ENCODE data around the gene ZDHHC8.

The ZDHHC8 gene

DNA sequence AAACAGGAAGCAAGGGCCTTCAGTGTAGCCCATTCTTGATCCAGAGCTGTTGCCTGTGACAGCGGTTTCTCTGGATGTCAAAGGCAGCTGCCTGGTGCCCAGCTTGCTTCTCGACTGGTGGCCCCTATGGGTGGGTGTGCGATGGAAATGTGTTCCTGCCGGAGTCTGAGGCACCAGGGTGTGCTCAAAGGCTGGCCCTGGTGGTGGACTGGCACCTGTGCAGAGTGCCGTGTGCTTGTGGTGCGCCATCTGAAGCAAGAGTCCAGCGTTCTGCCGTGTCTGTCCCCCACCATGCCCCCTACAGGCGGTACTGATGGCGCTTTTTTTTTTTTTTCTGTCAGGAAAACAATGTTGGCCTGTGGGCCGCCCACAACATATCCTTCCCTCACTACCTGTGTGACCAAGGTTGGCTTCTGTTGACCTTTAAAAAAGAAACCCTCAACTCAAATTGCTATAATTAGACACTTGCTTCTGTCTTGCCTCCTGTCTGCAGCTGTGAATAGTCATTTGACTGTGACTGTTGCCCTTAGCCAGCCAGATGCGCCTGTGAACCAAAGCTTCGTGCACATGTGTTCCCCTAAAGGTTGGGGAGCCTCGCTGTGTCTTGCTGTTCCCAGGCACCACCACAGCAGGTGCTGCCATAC lies 20.4 kb upstream of the ZDHHC8 start:
- TF ChIP-seq, protein P1, sequence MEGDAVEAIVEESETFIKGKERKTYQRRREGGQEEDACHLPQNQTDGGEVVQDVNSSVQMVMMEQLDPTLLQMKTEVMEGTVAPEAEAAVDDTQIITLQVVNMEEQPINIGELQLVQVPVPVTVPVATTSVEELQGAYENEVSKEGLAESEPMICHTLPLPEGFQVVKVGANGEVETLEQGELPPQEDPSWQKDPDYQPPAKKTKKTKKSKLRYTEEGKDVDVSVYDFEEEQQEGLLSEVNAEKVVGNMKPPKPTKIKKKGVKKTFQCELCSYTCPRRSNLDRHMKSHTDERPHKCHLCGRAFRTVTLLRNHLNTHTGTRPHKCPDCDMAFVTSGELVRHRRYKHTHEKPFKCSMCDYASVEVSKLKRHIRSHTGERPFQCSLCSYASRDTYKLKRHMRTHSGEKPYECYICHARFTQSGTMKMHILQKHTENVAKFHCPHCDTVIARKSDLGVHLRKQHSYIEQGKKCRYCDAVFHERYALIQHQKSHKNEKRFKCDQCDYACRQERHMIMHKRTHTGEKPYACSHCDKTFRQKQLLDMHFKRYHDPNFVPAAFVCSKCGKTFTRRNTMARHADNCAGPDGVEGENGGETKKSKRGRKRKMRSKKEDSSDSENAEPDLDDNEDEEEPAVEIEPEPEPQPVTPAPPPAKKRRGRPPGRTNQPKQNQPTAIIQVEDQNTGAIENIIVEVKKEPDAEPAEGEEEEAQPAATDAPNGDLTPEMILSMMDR (conservative IDR thresholded peaks at IDR 0.05; ENCODE audit: control insufficient read depth, insufficient read depth, low read depth, low read length), result peak; percentile 47
- peak; percentile 38 for DNase-seq (ENCODE audit: low read depth)
- no peak overlapping the region for H3K4me3 ChIP-seq (ENCODE audit: control insufficient read depth, low read depth, low read length)

DNA sequence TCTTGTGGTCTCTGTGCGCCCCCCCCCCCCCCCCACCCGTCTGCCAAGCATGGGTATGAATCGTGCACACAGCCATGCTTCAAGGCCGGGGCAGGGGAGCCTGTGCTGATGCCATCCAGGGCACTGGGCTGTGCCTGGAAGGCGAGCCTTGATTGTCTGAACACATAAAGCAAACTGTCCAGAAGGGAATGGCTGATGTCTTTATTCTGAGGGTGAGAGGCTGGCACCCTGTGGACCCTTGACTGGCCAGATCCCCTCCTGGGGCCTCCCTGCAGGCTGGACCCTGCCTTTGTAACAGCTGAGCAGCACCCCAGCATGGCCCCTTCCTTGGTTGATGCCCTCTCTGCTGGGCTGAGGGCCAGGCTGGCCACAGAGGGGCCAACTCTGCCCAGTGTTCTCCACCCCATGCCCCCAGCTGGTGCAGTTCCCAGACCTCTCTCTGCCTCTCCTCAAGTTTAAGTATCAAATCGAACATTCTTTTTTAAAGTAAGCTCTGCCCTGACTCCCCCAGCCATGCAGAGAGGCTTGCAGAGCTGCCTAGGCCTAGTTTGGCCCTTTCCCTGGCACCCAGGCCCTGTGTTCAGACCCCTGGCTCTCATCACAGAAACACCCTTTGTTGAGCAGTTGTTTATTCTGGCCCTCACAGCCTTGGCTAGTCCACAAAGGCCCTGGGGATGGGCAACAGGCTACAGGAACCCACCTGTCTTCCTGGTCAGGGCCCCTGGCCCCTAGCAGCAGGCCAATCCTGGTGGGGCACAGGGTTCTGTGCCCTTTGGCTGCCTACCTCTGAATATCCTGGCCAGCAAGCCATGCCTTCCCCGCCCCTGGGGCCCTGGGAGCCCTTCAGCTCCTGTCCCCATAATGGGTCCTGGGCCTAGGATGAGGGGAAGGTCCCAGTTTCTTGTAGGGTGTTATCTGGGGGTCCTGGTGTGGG lies 19.6 kb upstream of the ZDHHC8 start:
- TF ChIP-seq, protein P1 (conservative IDR thresholded peaks at IDR 0.05; ENCODE audit: control insufficient read depth, insufficient read depth, low read depth, low read length), result no peak
- H3K4me3 ChIP-seq (ENCODE audit: control insufficient read depth, low read depth, low read length), result no peak overlapping the region
- DNase-seq (ENCODE audit: low read depth), result no peak

DNA sequence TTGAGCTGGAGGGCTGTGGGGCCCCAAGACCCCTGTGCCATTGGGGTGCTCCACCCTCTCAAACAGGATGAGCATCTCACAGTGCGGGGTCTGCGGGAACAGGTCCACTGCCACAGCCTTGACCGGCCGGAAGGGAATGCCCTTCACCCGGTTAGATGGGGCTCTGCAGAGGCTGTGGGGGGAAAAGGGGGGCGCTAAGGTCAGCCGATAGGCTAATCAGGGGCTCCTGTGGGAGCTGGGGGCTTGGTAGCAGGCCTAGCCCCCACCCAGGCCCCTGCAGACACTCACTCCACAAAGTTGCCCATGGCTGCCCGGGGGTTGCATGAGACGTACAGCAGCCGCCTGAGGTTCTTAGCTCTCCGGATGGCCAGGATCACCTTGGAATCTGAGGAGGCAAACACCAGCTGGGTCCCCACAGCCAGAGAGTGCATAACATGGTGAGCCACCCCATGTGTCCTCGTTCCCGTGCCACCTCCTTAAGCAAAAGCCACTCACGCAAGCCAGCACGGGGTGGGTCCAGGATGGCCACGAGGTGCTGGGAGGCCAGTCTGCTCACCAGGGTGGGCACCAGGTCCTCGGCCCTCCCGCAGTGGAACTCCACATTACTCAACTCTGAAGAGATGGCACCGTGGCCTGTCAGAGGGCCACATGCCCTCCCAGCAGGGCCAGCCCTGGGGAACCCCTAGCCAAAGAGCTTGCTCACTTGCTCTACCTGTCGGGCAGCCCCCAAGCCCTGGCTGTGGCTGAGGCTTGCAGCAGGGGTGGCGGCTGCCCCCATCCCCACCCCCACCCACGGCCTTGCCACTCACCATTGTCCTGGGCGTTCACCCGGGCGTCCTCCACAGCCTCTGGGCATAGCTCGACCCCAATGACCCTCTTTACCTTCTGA lies 18.7 kb upstream of the ZDHHC8 start:
- DNase-seq (ENCODE audit: low read depth), result no peak
- TF ChIP-seq, protein P1 (conservative IDR thresholded peaks at IDR 0.05; ENCODE audit: control insufficient read depth, insufficient read depth, low read depth, low read length), result no peak
- H3K4me3 ChIP-seq (ENCODE audit: control insufficient read depth, low read depth, low read length), result no peak overlapping the region

DNA sequence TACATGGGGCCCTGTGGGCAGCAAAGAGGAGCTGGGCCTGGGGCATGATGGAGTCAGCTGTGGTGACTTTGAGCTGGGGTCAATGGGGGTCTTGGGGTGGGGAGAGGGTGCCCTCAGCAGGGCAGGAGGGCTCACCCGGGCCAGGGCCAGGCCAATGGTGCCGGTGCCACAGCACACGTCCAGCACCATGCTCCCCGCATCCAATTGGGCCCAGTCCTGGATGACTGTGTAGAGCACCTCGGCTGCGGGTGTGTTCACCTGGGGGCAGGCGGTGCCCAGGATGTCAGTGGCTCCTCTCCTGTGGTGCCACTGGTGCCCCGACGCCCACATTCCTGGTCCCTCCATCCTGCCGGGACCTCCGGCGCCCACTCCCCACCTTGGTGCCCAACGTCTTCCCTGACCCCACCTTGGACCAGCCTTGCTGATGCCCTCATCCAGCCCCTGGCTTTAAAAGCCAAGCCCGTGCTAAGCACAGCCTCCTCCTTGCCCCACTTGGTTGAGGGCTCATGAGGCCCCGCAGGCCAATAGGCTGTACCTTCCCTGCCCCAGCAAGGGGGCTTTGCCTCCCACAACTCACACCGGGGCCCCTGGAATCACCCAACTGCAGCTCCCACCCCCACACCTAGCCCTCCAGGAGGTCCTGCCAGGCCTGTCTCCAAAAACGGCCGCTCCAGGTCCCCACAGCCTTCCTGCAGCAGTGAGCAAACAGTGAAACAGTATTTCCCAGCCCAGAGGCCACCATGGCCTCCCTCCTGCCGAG lies 17.9 kb upstream of the ZDHHC8 start:
- TF ChIP-seq, protein P1 (conservative IDR thresholded peaks at IDR 0.05; ENCODE audit: control insufficient read depth, insufficient read depth, low read depth, low read length), result no peak
- no peak for DNase-seq (ENCODE audit: low read depth)
- no peak overlapping the region for H3K4me3 ChIP-seq (ENCODE audit: control insufficient read depth, low read depth, low read length)

DNA sequence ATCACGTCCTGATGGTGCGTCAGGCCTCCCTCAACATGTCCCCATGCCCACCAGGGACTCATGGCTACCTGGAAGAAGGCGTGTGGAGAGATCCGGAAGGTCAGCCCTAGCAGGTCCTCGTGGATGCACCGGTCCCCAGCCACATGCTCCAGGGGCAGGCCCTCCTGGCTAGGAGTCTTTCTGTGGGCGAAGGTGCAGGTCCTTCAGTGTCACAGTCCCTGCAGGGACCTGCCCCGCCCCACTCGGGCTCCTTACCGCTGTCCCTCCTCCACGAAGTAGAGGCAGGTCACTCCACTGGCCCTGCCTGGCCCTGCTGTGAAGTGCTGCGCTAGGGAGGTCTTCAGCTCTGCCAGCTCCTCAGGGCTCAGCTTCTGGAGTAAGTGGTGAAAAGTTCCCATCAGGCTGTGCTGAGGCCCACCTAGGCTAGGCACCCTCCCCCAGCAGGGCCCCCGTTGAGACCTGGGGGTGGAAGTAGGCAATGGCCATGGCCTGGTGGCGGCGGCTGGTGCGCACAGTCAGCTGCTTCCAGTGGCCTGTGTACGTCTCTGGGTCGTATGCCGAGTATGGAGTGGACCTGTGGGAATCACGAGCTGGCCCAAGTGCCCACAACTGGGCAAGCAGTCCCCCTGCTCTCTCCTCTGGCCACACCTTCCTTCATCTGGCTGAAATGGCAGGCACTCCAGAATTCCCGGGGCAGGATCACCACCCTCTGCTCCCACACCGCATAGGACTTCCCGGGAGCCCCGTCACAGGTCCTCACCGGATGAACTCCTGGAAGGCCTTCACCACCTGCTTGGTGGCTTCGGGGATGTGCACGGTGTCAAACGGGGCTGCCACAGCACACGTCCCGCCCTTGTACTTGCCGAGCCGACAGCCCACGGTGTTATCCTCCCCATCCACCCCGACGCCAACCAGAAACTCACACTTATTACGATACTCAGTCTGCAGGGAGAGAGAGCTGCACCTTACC lies 16.8 kb upstream of the ZDHHC8 start:
- H3K4me3 ChIP-seq (ENCODE audit: control insufficient read depth, low read depth, low read length), result no peak overlapping the region
- TF ChIP-seq, protein P1 (conservative IDR thresholded peaks at IDR 0.05; ENCODE audit: control insufficient read depth, insufficient read depth, low read depth, low read length), result no peak
- no peak for DNase-seq (ENCODE audit: low read depth)
